Measurements from ENCODE around the gene MX2. TPM values are rescaled to one million over a fixed set of nuclear protein-coding genes. Genes with fewer than 3 reads are reported as not detected.

Gene MX2
- total and polyA plus RNA-seq, 2 of the 4 experiments (the other 2 are of a cell fraction) = 0.53 to 0.54 TPM

- no peak overlapping the region for H2AK9ac ChIP-seq (replicated peaks; ENCODE audit: low read depth, low read length, poor library complexity)
- CTCF ChIA-PET = no interaction called here
- H3K56ac ChIP-seq (ENCODE audit: extremely low read depth, insufficient read depth, low read length) = no peak overlapping the region
- no peak overlapping the region for H2AK5ac ChIP-seq (ENCODE audit: low read depth, low read length)
- no peaks in the 10 kb centered on the region for H3K79me1 ChIP-seq (ENCODE audit: low read depth in 1 of 2, low read length in 2 of 2)
- no peak overlapping the region for H2BK15ac ChIP-seq (ENCODE audit: low read depth, low read length)
- H3K27ac ChIP-seq (ENCODE audit: insufficient read depth, low read length) = no peak overlapping the region
- H3K4me3 ChIP-seq (ENCODE audit: insufficient read depth, low read depth, low read length) = no peak overlapping the region
- no peak overlapping the region for H2AFZ ChIP-seq (replicated peaks; ENCODE audit: low read length, poor library complexity)
- no peaks in the 10 kb centered on the region for H3K36me3 ChIP-seq (ENCODE audit: control insufficient read depth, insufficient read depth, low read length)
- H2BK20ac ChIP-seq (ENCODE audit: low read depth, low read length) = no peak overlapping the region
- H3K9me3 ChIP-seq (ENCODE audit: control insufficient read depth, insufficient read depth, low read length) = no peaks in the 10 kb centered on the region
- no peaks in the 10 kb centered on the region for H3K9me1 ChIP-seq (ENCODE audit: insufficient read depth, low read length)
- H3K4me1 ChIP-seq (ENCODE audit: control insufficient read depth, insufficient read depth, low read length) = no peaks in the 10 kb centered on the region
- DNase-seq (no peak), ATAC-seq (ENCODE audit: low read depth) (no peak)
- no peaks in the 10 kb centered on the region for H4K20me1 ChIP-seq (ENCODE audit: insufficient read depth, low read length)
- no peak overlapping the region for H3K4ac ChIP-seq (ENCODE audit: low read depth, low read length)
- no peak overlapping the region for H2BK120ac ChIP-seq (ENCODE audit: low read depth, low read length)
- peaks cover 22% of the 10 kb centered on the region for H3K27me3 ChIP-seq (ENCODE audit: control insufficient read depth, insufficient read depth, low read length)
- H4K5ac ChIP-seq (ENCODE audit: low read depth, low read length) = no peak overlapping the region
- no peak overlapping the region for H3K4me2 ChIP-seq (ENCODE audit: low read depth, low read length)
- in situ Hi-C loops (cut with MboI; ENCODE audit: low sequenced_read_pairs) = no loop called here
- H3K23ac ChIP-seq (ENCODE audit: low read depth, low read length) = no peak overlapping the region
- dilution Hi-C loops (cut with HindIII; ENCODE audit: low sequenced_read_pairs, unreplicated experiment) = no loop called here
- BruUV-seq (replicated peaks) = no TSS peak
- TF ChIP-seq MAFK (IDR thresholded peaks at IDR 0.05; ENCODE audit: low read depth, low read length) (no peak), BHLHE40 (IDR thresholded peaks at IDR 0.05; ENCODE audit: low read depth, low read length) (no peak), RFX5 (IDR thresholded peaks at IDR 0.05; ENCODE audit: low read depth, low read length) (no peak), POLR2A (IDR thresholded peaks at IDR 0.05; ENCODE audit: low read depth, low read length) (no peak)
- H3K18ac ChIP-seq (ENCODE audit: low read depth, low read length) = no peak overlapping the region
- POLR2A ChIA-PET (ENCODE audit: unreplicated experiment) = no interaction called here
- H3K14ac ChIP-seq (replicated peaks; ENCODE audit: low read depth, low read length) = no peak overlapping the region
- no peak overlapping the region for H4K8ac ChIP-seq (ENCODE audit: low read depth in 2 of 2, low read length in 2 of 2)
- H2BK5ac ChIP-seq (ENCODE audit: low read depth, low read length, poor library complexity, severe bottlenecking) = no peak overlapping the region
- 80% methylated on average over 1 of the region's 23 CpGs; no CpG with 5 or more reads in 1 of the 2 experiments for WGBS, 2 experiments (ENCODE audit: extremely low coverage in 2 of 2, insufficient read length in 1 of 2)
- H4K91ac ChIP-seq (ENCODE audit: insufficient read depth, low read depth, low read length) = no peak overlapping the region
- intact Hi-C loops (cut with micrococcal nuclease) = no loop called here
- H3K9ac ChIP-seq (ENCODE audit: low read depth, low read length) = no peak overlapping the region
Observed at GRCh38 chr21:41322496-41323382, 39.1 kb upstream of the MX2 start.
